HepG2 (cell line): ENCODE results near the gene KTI12. TPM values are rescaled to one million over a fixed set of nuclear protein-coding genes. Genes with fewer than 3 reads are reported as not detected.
A peak's percentile ranks its signal among the peaks of the same experiment; 100 is the strongest.

Experiments used
- AGO2 ChIP-seq: fragments of 200-400 bp; formaldehyde crosslinking; optimal IDR thresholded peaks from 2 replicates; pipeline ENCODE3; 2017; ENCODE audit warnings: mild to moderate bottlenecking, low read depth, low read length, moderate library complexity
- ATF6 ChIP-seq: sonication (generic); formaldehyde crosslinking; conservative IDR thresholded peaks from 2 replicates; pipeline ENCODE4 v1.4.0; 2020; ENCODE audit warnings: missing genetic modification reagents
- ATF7 ChIP-seq, 2 experiments: fragments of 450-650 bp in 1 of 2; sonication (generic) in 1 of 2; formaldehyde crosslinking in 1 of 2; IDR thresholded peaks; 2 replicates each; pipeline versions ENCODE4 v1.4.0 to v1.6.1; 2016 to 2020; ENCODE audit warnings: antibody characterized with exemption in 1 of 2, mild to moderate bottlenecking in 1 of 2, missing genetic modification reagents in 1 of 2
- CBFB ChIP-seq: sonication (generic); formaldehyde crosslinking; IDR thresholded peaks from 2 replicates; pipeline ENCODE4 v1.4.0; 2020; ENCODE audit warnings: missing genetic modification reagents
- CBX5 ChIP-seq: sonication (generic); formaldehyde crosslinking; IDR thresholded peaks from 2 replicates; pipeline ENCODE4 v1.4.0; 2020; ENCODE audit warnings: missing genetic modification reagents, borderline replicate concordance
- CEBPG ChIP-seq: IDR thresholded peaks from 2 replicates; pipeline ENCODE4 v1.6.1; 2016
- CHD2 ChIP-seq: IDR thresholded peaks from 2 replicates; pipeline ENCODE4 v1.6.1; 2011; ENCODE audit warnings: low read depth, low read length, improper control_type of control experiment
- FOXP1 ChIP-seq, 2 experiments: fragments of 450-650 bp in 1 of 2; IDR thresholded peaks; 2 replicates each; pipeline ENCODE4 v1.6.1; 2017 to 2018; ENCODE audit warnings: antibody characterized with exemption in 1 of 2
- MIER2 ChIP-seq: IDR thresholded peaks from 2 replicates; pipeline ENCODE4 v1.6.1; 2016; ENCODE audit warnings: missing biosample characterization, missing genetic modification reagents
- PRDM15 ChIP-seq: sonication (generic); formaldehyde crosslinking; IDR thresholded peaks from 2 replicates; pipeline ENCODE4 v1.4.0; 2020; ENCODE audit warnings: missing genetic modification reagents
- STAG1 ChIP-seq: sonication (generic); formaldehyde crosslinking; IDR thresholded peaks from 2 replicates; pipeline ENCODE4 v1.4.0; 2020; ENCODE audit warnings: missing genetic modification reagents
- STAT6 ChIP-seq: sonication (generic); formaldehyde crosslinking; IDR thresholded peaks from 2 replicates; pipeline ENCODE4 v1.4.0; 2020; ENCODE audit warnings: missing genetic modification reagents, mild to moderate bottlenecking, borderline replicate concordance
- ZBTB46 ChIP-seq: sonication (generic); formaldehyde crosslinking; IDR thresholded peaks from 2 replicates; pipeline ENCODE4 v1.4.0; 2020; ENCODE audit warnings: mild to moderate bottlenecking, missing genetic modification reagents, borderline replicate concordance
- ZNF331 ChIP-seq: sonication (generic); formaldehyde crosslinking; IDR thresholded peaks from 2 replicates; pipeline ENCODE4 v1.4.0; 2020; ENCODE audit warnings: missing genetic modification reagents
- ZNF615 ChIP-seq: sonication (generic); formaldehyde crosslinking; IDR thresholded peaks from 2 replicates; pipeline ENCODE4 v1.5.0; 2020; ENCODE audit warnings: mild to moderate bottlenecking, missing genetic modification reagents, borderline replicate concordance
- ZNF713 ChIP-seq: sonication (generic); formaldehyde crosslinking; IDR thresholded peaks from 2 replicates; pipeline ENCODE4 v1.4.0; 2020; ENCODE audit warnings: mild to moderate bottlenecking, missing genetic modification reagents
- ZNF850 ChIP-seq: sonication (generic); formaldehyde crosslinking; conservative IDR thresholded peaks from 2 replicates; pipeline ENCODE4 v1.9.0; 2021; ENCODE audit warnings: mild to moderate bottlenecking, missing genetic modification reagents
- ZSCAN9 ChIP-seq: IDR thresholded peaks from 2 replicates; pipeline ENCODE4 v1.6.1; 2016; ENCODE audit warnings: borderline replicate concordance
- polyA plus RNA-seq, 8 experiments: library from polyadenylated mRNA; depleted of rRNA in 3 of 8; stranded (reverse) in 7 of 8; unstranded in 1 of 8; fragments of >200 nt; fragmentation: Illumina TruSeq in 4 of 8; extraction: Trizol in 4 of 8; gene quantifications; 2 replicates each; pipeline versions ENCODE4 v1.2.1 to v1.2.3, GENCODE V29; 2011 to 2016; ENCODE audit warnings: low read depth in 4 of 8, missing spikeins in 1 of 8, mixed read lengths in 1 of 8; ENCODE audit not compliant: insufficient read depth in 1 of 8
- total RNA-seq, 5 experiments: library from RNA; depleted of rRNA; stranded (reverse); fragments of >200 nt; fragmentation: Illumina TruSeq; extraction: Trizol; gene quantifications; 2 replicates each; pipeline ENCODE4 v1.2.3, GENCODE V29; 2016; ENCODE audit warnings: low read depth in 1 of 5

KTI12 gene
- total and polyA plus RNA-seq, 2 of the 13 experiments (the other 11 are each of a cell fraction or from before 2014, with no cell fraction given), result 7.4 to 10.2 TPM

- TF ChIP-seq STAT6 (CRISPR knock-in tag), result no peak
- TF ChIP-seq ZNF850 (CRISPR knock-in tag), result no peak
- TF ChIP-seq ZNF331 (CRISPR knock-in tag), result 0 out of 2 replicates have a peak, but pooled peaks have one; percentile 36
- TF ChIP-seq ZNF713 (CRISPR knock-in tag), result no peak
- no peak for TF ChIP-seq ATF7 (IDR thresholded peaks at IDR 0.05)
- TF ChIP-seq ATF7 (CRISPR knock-in tag; IDR thresholded peaks at IDR 0.05), result no peak
- TF ChIP-seq ATF6, result no peak
- TF ChIP-seq ZSCAN9 (CRISPR knock-in tag), result 0 out of 2 replicates have a peak, but pooled peaks have one; percentile 37
- no peak for TF ChIP-seq ZBTB46
- no peak for TF ChIP-seq CHD2
- TF ChIP-seq CBX5 (CRISPR knock-in tag), result no peak
- peak; percentile 83 for TF ChIP-seq CEBPG (CRISPR knock-in tag)
- TF ChIP-seq FOXP1 (IDR thresholded peaks at IDR 0.05), result no peak
- TF ChIP-seq FOXP1 (CRISPR knock-in tag; IDR thresholded peaks at IDR 0.05), result no peak
- TF ChIP-seq MIER2, result peak; percentile 95
- TF ChIP-seq AGO2, result no peak
- TF ChIP-seq STAG1 (CRISPR knock-in tag), result peak; percentile 97
- no peak for TF ChIP-seq CBFB (CRISPR knock-in tag)
- no peak for TF ChIP-seq PRDM15
- TF ChIP-seq ZNF615, result no peak
Observed at GRCh38 chr1:52002038-52002917, 31.3 kb downstream of the KTI12 start (continued).
